HEK293T (cell line): Measurements from ENCODE around the gene CTSW.

ENCODE experiments used
- ARNT ChIP-seq: fragments of 450-650 bp; IDR thresholded peaks from 2 replicates; pipeline ENCODE4 v1.6.1; 2017; ENCODE audit warnings: mild to moderate bottlenecking
- BHLHE40 ChIP-seq: fragments of 450-650 bp; IDR thresholded peaks from 2 replicates; pipeline ENCODE4 v1.6.1; 2016; ENCODE audit warnings: mild to moderate bottlenecking, moderate library complexity, borderline replicate concordance
- ELF4 ChIP-seq: fragments of 450-650 bp; IDR thresholded peaks from 2 replicates; pipeline ENCODE4 v1.6.1; 2017; ENCODE audit warnings: antibody characterized with exemption
- FOXA1 ChIP-seq: fragments of 450-650 bp; IDR thresholded peaks from 2 replicates; pipeline ENCODE4 v1.6.1; 2016; ENCODE audit warnings: mild to moderate bottlenecking
- FOXK2 ChIP-seq: fragments of 450-650 bp; IDR thresholded peaks from 2 replicates; pipeline ENCODE4 v1.6.1; 2016; ENCODE audit warnings: mild to moderate bottlenecking
- L3MBTL2 ChIP-seq: fragments of 450-650 bp; conservative IDR thresholded peaks from 2 replicates; pipeline ENCODE4 v1.6.1; 2016; ENCODE audit warnings: mild to moderate bottlenecking
- SP1 ChIP-seq: fragments of 450-650 bp; IDR thresholded peaks from 2 replicates; pipeline ENCODE4 v1.6.1; 2017
- SUZ12 ChIP-seq: fragments of 450-650 bp; IDR thresholded peaks from 2 replicates; pipeline ENCODE4 v1.6.1; 2016; ENCODE audit warnings: mild to moderate bottlenecking

DNA sequence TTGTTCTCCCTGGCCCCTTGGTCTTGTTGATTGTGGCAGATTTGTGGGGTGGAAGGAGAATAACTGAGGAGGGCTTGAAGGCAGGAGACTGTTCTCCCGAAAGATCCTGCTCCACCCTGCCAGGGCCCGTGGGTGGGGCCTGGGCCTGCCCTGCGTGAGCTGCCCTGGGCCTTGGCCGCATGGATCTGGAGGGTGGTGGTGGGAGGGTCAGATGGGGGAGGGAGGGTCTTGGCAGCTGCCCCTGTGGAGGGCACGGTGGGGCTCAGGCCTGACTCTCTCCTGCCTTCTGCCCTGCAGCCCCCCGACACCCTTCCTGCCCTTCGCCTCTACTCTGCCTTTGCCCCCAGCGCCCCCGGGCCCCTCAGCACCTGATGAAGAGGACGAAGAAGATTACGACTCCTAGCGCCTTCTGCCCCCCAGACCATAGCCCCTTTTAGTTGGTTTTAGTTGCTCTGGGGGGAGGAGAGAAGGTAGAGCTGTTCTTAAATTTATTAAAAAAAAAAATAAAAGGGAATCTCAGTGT, 41.5 kb downstream of the CTSW start:
- TF ChIP-seq SUZ12 (no peak), ELF4 (no peak), L3MBTL2 (no peak), FOXK2 (no peak), ARNT (no peak), FOXA1 (no peak), SP1 (no peak), BHLHE40 (no peak)
